Spleen (tissue), 7 donors: Measurements from ENCODE around the gene TAGLN2.

Experiments
- CTCF ChIP-seq, 11 experiments: fragments of 200-600 bp in 7 of 11; fragments of 450-650 bp in 4 of 11; sonication (generic) in 4 of 11; IDR thresholded peaks in 8 of 11; conservative IDR thresholded peaks in 3 of 11; 1 replicate in 7 of 11; 2 replicates in 4 of 11; pipeline versions ENCODE4 v1.4.0 to v1.8.0; 2016 to 2021; ENCODE audit warnings: antibody characterized with exemption in 11 of 11, inconsistent platforms in 4 of 11, mild to moderate bottlenecking in 1 of 11
- POLR2A ChIP-seq, 3 donors: fragments of 450-650 bp; IDR thresholded peaks; one replicate each; pipeline ENCODE4 v1.5.1; 2017; ENCODE audit warnings: antibody characterized with exemption in 3 of 3, mild to moderate bottlenecking in 1 of 3
- POLR2AphosphoS5 ChIP-seq, 3 donors: sonication (generic); formaldehyde crosslinking; IDR thresholded peaks; one replicate each; pipeline ENCODE4 v1.5.1; 2017; ENCODE audit warnings: antibody characterized with exemption in 3 of 3
- donor health status: DM: no; HTN: no; CAD: no; lungs with moderate emphysema.
- donor health status: DM: no; HTN: no; CAD: no.
- donor health status: DM: no; HTN: no; CAD: no.

GRCh38 chr1:159925719-159926078 lies 392 bp upstream of the TAGLN2 start:
- TF ChIP-seq CTCF (IDR thresholded peaks at IDR 0.05 in 8 of 11, conservative IDR thresholded peaks at IDR 0.05 in 3 of 11): no peak
- TF ChIP-seq POLR2AphosphoS5 (IDR thresholded peaks at IDR 0.05): no peak
- no peak for TF ChIP-seq POLR2A (IDR thresholded peaks at IDR 0.05)
